ENCODE results near the gene TMC8. TPM values are rescaled to one million over a fixed set of nuclear protein-coding genes. Genes with fewer than 3 reads are reported as not detected.
A peak's percentile ranks its signal among the peaks of the same experiment; 100 is the strongest.
"Not testable (repeated sequence)": the region's sequence is repeated elsewhere in the genome, so short reads cannot be mapped to it uniquely, and the experiment has no call there.

The TMC8 gene
- total RNA-seq, 1 donor from 2014 or later, result 234 TPM

DNA sequence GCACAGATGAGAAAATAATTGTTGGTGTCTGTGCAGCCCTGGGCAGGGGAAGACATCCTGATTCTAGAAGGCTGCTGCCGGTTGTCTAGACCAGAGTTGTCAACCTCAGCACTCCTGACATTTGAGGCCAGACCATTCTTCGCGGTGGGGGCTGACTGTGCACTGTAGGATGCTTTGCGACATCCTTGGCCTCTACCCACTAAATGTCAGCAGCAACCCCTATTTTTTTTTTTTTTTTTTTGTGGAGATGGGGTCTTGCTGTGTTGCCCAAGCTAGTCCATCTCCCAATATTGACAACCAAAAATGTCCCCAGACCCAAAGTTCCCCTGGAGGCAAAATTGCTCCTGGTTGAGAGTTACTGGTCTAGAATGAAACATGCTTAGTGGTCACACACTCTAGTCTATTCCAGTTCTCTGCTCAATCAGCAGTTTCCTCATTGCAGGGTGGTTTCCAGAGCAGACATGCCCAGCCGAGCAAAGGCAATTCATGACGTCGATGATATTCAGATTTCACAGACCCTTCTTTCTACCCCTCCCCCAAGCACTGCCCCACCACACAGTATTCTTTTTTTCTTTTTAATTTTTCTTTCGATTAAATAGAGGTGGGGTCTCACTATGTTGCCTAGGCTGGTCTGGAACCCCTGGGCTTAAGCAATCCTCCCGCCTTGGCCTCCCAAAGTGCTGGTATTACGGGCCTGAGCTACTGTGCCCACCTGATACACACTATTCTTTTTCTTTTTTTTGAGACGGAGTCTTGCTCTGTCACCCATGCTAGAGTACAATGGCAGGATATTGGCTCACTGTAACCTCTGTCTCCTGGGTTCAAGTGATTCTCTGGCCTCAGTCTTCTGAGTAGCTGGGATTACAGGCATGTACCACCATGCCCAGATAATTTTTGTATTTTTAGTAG lies 24.6 kb downstream of the TMC8 start:
- Mint-ChIP-seq H3K9me3 (no peaks in the 10 kb centered on the region), H3K27me3 (no peaks in the 10 kb centered on the region), H3K4me1 (peaks cover 9% of the 10 kb centered on the region), H3K27ac (no peak overlapping the region), H3K4me3 (no peak overlapping the region), H3K36me3 (ENCODE audit: low read depth) (no peaks in the 10 kb centered on the region)
- intact Hi-C loops (cut with micrococcal nuclease), result no loop called here
- no peak for DNase-seq

GRCh38 chr17:78159575-78160158 lies 29.1 kb downstream of the TMC8 start:
- H3K27ac Mint-ChIP-seq, result peak overlapping the region; percentile 56
- intact Hi-C loops (cut with micrococcal nuclease), result no loop called here
- no peak for DNase-seq
- no peaks in the 10 kb centered on the region for H3K27me3 Mint-ChIP-seq
- H3K4me1 Mint-ChIP-seq, result peaks cover 9% of the 10 kb centered on the region
- no peaks in the 10 kb centered on the region for H3K36me3 Mint-ChIP-seq (ENCODE audit: low read depth)
- H3K9me3 Mint-ChIP-seq, result no peaks in the 10 kb centered on the region
- H3K4me3 Mint-ChIP-seq, result no peak overlapping the region

GRCh38 chr17:78163881-78164747 lies 33.5 kb downstream of the TMC8 start:
- H3K36me3 Mint-ChIP-seq (ENCODE audit: low read depth), result no peaks in the 10 kb centered on the region
- peaks cover 6% of the 10 kb centered on the region for H3K4me1 Mint-ChIP-seq
- no peaks in the 10 kb centered on the region for H3K27me3 Mint-ChIP-seq
- H3K9me3 Mint-ChIP-seq, result no peaks in the 10 kb centered on the region
- DNase-seq, result no peak
- intact Hi-C loops (cut with micrococcal nuclease), result no loop called here
- H3K27ac Mint-ChIP-seq, result no peak overlapping the region
- no peak overlapping the region for H3K4me3 Mint-ChIP-seq

- H3K4me3 Mint-ChIP-seq, result no peak overlapping the region
- H3K27me3 Mint-ChIP-seq, result no peaks in the 10 kb centered on the region
- H3K27ac Mint-ChIP-seq, result no peak overlapping the region
- intact Hi-C loops (cut with micrococcal nuclease), result loop anchor here (5.0 kb wide), 1 partner anchor 33 kb away; the partner anchor contains the start of gene TMC8
- DNase-seq, result no peak
- no peaks in the 10 kb centered on the region for H3K36me3 Mint-ChIP-seq (ENCODE audit: low read depth)
- no peaks in the 10 kb centered on the region for H3K9me3 Mint-ChIP-seq
- H3K4me1 Mint-ChIP-seq, result peaks cover 5% of the 10 kb centered on the region
Measured at GRCh38 chr17:78164748-78165607, 34.4 kb downstream of the TMC8 start.

GRCh38 chr17:78166416-78166815 lies 35.8 kb downstream of the TMC8 start:
- no peaks in the 10 kb centered on the region for H3K27me3 Mint-ChIP-seq
- H3K4me3 Mint-ChIP-seq, result no peak overlapping the region

DNA sequence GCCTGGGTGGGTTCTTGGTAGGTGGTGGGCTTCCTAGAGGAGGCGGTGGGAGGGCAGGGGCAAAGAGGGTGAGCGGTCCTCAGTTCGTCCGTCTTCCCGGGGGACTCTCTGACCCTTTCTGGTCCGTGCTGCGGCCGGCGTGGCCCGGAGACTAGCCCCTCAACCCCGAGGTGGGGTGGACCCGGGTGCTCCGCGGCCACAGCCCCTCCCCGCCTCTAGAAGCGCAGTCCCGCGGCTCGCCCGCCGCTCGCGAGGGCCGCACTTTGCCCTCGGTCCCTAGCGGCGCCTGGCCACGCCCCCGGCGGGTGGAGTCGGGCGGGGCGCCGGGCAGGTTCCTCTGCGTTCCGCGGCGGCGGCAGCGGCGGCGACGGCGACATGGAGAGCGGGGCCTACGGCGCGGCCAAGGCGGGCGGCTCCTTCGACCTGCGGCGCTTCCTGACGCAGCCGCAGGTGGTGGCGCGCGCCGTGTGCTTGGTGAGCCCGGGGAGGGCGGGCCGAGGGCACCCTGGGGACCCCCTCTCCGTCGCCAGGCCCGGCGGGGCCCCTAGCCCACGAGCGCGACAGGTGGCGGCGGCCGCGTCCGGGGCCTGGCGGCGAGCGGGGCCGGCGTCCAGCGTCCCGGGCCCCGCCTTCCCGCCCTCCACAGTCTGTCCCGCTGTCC lies 37.8 kb downstream of the TMC8 start, which contains the start of gene SYNGR2:
Gene SYNGR2 (plus strand): TSS at position 340 of the 661 bp plus-strand sequence. CDS start 36 bp downstream, at position 376.
- Mint-ChIP-seq H3K27ac (peak within 1 kb of the TSS; percentile 78), H3K9me3 (no peaks in the 10 kb centered on the region), H3K36me3 (ENCODE audit: low read depth) (peaks cover 22% of the 10 kb centered on the region), H3K27me3 (no peaks in the 10 kb centered on the region), H3K4me1 (peaks cover 30% of the 10 kb centered on the region), H3K4me3 (peak within 1 kb of the TSS; percentile 81)
- intact Hi-C loops (cut with micrococcal nuclease), result loop anchor here (2.0 to 5.0 kb wide), 2 partner anchors 36 to 56 kb away; partner anchors contain the start of gene TMC8
- DNase-seq, result peak; percentile 98

More at GRCh38 chr17:78166416-78166815, 35.8 kb downstream of the TMC8 start:
- intact Hi-C loops (cut with micrococcal nuclease), result loop anchor here (5.0 kb wide), 1 partner anchor 34 kb away; the partner anchor contains the start of gene TMC8
- peaks cover 13% of the 10 kb centered on the region for H3K4me1 Mint-ChIP-seq
- peaks cover 5% of the 10 kb centered on the region for H3K36me3 Mint-ChIP-seq (ENCODE audit: low read depth)
- H3K27ac Mint-ChIP-seq, result no peak overlapping the region
- H3K9me3 Mint-ChIP-seq, result no peaks in the 10 kb centered on the region
- no peak for DNase-seq

DNA sequence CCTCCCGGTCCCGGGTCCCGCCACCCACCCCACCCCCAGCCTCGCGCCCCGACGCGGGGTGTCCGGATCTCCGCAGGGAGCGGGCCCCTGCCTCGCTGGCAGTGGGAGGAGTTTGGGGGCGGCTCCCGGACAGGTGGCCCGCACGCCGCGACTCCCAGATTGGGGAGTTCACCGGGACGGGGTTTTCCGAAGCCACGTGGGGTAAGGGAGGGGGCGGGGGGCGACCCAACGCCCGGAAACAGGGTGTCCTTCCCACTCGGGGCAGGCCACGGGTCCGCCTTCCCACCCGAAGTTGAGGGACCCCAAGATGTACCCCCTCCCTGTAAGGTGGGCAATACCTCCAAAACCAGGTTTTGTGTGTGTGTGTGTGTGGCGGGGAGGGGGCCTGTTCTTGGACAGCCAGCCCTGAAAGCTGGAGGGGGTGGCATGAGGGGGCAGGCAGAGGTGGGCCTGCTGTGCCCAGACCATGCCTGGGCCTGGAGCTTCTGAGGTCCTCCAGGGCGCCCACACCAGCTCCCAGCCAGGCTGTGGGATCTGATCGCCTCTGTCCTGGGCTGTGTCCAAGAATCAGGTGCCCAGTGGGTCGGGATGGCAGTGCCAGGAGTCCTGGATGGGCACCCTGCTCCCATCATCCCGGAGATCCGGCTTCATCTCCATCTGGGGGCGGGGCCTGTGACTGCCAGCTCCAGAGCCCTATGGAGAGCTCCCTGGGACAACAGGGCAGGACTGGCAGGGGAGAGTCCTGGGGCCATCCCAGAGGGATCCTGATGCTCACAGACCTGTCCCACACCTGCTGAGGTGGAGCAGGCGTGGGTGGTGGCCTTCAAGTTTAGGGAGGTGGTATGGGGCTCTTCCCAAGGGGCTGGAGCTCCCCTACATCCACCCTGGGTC lies 38.6 kb downstream of the TMC8 start:
- intact Hi-C loops (cut with micrococcal nuclease), result loop anchor here (1.0 to 5.0 kb wide), 3 partner anchors 18 to 56 kb away; partner anchors contain the start of genes AFMID, TK1 and TMC8
- Mint-ChIP-seq H3K4me3 (peak overlapping the region; percentile 80), H3K9me3 (no peaks in the 10 kb centered on the region), H3K36me3 (ENCODE audit: low read depth) (peaks cover 30% of the 10 kb centered on the region), H3K27me3 (no peaks in the 10 kb centered on the region), H3K27ac (peak overlapping the region; percentile 78), H3K4me1 (peaks cover 38% of the 10 kb centered on the region)
- DNase-seq, result peak; percentile 87

GRCh38 chr17:78170692-78171590 lies 40.4 kb downstream of the TMC8 start:
- intact Hi-C loops (cut with micrococcal nuclease), result no loop called here
- Mint-ChIP-seq H3K9me3 (no peaks in the 10 kb centered on the region), H3K4me1 (peaks cover 43% of the 10 kb centered on the region), H3K4me3 (peak overlapping the region; percentile 80), H3K27ac (peak overlapping the region; percentile 53), H3K27me3 (no peaks in the 10 kb centered on the region), H3K36me3 (ENCODE audit: low read depth) (peaks cover 35% of the 10 kb centered on the region)
- DNase-seq, result no peak

GRCh38 chr17:78171591-78172248 lies 41.1 kb downstream of the TMC8 start:
- H3K27me3 Mint-ChIP-seq; DNase-seq; intact Hi-C loops (cut with micrococcal nuclease); H3K9me3 Mint-ChIP-seq: not testable (repeated sequence)
- Mint-ChIP-seq H3K4me1 (peaks cover 43% of the 10 kb centered on the region), H3K36me3 (ENCODE audit: low read depth) (peaks cover 35% of the 10 kb centered on the region), H3K4me3 (peak overlapping the region; percentile 18), H3K27ac (peak overlapping the region; percentile 42)

DNA sequence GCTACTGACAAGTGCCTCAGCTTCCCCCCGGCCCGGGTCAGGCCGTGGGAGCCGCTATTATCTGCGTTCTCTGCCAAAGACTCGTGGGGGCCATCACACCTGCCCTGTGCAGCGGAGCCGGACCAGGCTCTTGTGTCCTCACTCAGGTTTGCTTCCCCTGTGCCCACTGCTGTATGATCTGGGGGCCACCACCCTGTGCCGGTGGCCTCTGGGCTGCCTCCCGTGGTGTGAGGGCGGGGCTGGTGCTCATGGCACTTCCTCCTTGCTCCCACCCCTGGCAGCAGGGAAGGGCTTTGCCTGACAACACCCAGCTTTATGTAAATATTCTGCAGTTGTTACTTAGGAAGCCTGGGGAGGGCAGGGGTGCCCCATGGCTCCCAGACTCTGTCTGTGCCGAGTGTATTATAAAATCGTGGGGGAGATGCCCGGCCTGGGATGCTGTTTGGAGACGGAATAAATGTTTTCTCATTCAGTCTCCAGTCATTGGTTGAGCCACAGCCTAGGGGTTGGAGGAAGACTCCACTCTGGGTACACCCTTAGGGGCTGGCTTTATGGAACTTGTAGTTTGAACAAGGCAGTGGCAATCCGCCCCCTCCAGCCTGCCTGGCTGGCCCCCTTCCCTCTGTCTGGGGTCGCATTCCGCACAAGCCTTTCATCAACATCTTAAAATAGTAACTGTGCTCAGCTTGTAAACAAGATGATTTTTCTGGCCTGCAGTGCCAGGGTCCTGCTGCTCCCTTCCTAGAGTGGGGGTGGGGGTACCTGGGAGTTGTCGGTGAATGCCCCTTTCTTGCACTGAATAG lies 41.9 kb downstream of the TMC8 start:
- Mint-ChIP-seq H3K4me1 (peaks cover 46% of the 10 kb centered on the region), H3K9me3 (no peaks in the 10 kb centered on the region), H3K27ac (peak overlapping the region; percentile 77), H3K4me3 (peak overlapping the region; percentile 43), H3K36me3 (ENCODE audit: low read depth) (peaks cover 35% of the 10 kb centered on the region), H3K27me3 (no peaks in the 10 kb centered on the region)
- DNase-seq, result peak; percentile 67
- intact Hi-C loops (cut with micrococcal nuclease), result no loop called here

Measured in activated CD4-positive, alpha-beta T cell treated with anti-CD3 and anti-CD28 coated beads, Interleukin-2, amount 10 ng/mL, durations not matched to agents 24 days and 14 days (primary cell).